ENCODE results near the gene HCN3.
"Not testable (repeated sequence)": the region's sequence is repeated elsewhere in the genome, so short reads cannot be mapped to it uniquely, and the experiment has no call there.

The HCN3 gene

GRCh38 chr1:155277070-155277901, at the start of gene HCN3:
Gene HCN3 (plus strand): TSS chr1:155277463. CDS start chr1:155277591, 128 bp downstream.
- DNase-seq (ENCODE audit: low spot score): peak; percentile 95

DNA sequence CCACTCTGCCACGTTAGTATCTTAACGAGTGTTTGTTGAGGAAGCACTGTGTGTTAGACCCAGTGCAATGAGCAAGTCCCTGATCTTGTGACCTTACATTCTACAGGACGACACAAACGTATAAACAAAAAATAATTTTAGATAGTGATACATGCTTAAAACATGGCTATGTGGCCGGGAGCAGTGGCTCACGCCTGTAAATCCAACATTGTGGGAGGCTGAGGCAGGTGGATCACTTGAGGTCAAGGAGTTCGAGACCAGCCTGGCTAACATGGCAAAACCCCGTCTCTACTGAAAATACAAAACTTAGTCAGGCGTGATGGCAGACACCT, 49.2 kb upstream of the HCN3 start:
- no peak for DNase-seq (ENCODE audit: low spot score)

DNA sequence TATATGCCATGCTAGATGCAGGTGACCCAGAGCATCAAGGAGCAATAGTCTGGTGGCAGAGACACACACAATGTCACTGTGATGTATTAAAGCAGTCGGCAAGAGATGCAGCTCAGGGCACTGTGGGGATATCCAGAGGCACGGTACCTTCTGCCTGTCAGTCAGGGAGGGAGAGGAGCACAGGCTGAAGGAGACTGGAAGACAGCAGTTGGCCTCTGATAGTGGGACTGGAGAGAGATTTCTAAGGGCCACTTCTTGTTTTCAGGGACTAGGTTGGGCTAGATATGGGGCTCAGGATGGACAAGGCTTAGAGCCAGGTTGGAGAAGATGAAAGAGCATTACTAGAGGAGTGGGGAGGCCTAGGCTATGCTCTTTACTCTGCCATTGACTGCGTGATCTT, 46.0 kb upstream of the HCN3 start:
- DNase-seq (ENCODE audit: low spot score): not testable (repeated sequence)

DNA sequence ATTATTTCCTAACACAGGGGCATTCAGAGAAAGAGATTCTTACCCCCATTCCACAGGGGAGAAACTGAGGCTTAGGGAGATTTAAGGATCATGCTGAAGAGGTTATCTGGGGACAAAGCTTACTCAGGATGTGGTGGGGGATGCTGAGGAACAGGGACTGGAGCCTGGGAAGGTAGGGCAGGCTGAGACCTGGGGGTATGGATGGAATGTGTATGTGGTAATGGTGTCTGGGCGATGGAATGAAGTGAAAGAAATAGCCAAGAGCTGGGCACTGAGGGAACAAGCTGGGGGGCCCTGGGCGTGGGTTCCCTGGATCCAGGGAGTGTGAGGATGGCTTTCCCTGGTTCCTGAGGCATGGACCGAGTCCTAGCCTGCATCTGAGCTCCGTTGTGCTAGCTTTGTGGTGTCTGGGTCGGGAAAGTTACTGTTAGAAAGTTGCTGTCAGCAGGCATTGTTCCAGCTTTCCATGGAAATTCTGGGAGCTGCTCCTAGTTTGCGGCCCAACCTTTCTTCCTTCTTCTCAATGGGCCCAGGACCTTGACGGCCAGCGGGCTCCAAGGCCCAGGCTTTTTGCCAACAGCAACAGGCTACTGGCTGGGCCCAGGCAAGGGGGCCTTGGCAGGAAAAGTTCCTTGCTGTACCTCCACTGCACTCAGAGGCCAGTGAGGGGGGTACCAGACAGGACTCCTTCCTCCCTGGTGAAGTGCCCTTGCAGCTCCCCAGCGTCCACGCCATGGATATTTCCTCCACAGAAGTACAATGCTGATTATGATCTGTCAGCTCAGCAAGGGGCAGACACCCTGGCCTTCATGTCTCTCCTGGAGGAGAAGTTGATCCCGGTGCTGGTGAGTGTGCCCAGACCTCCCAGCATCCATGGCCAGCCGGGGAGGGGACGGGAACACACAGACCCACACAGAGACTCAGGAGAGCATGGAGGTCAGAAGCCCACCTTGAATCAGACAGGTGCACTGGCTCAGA, 45.0 kb upstream of the HCN3 start:
- DNase-seq (ENCODE audit: low spot score): not testable (repeated sequence)

DNA sequence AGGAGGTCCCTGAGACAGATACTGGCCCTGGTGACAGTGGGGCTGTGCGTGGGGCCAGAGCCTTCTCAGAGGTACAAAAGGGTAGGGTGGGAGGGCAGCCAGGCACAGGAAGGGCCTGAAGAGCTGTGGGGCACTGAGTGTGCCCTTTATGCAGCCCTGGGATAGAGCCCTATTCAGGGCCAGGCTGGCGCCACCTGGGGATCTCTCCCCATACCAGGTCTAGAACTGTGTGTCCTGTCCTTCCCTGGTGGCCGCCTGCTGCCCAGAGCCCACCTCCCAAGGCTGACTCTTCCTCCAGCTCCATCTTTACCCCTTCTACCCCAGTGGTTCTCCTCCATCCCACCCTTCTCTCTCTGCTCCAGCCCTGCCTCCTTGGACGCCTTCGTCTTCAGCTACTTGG, 43.8 kb upstream of the HCN3 start:
- DNase-seq (ENCODE audit: low spot score): not testable (repeated sequence)

GRCh38 chr1:155235375-155235774, 41.9 kb upstream of the HCN3 start:
- DNase-seq (ENCODE audit: low spot score): not testable (repeated sequence)

- DNase-seq (ENCODE audit: low spot score): no peak
These were observed 40.8 kb upstream of the HCN3 start for GRCh38 chr1:155236451-155236850.

GRCh38 chr1:155241069-155241679, 36.1 kb upstream of the HCN3 start:
- DNase-seq (ENCODE audit: low spot score): peak; percentile 75

DNA sequence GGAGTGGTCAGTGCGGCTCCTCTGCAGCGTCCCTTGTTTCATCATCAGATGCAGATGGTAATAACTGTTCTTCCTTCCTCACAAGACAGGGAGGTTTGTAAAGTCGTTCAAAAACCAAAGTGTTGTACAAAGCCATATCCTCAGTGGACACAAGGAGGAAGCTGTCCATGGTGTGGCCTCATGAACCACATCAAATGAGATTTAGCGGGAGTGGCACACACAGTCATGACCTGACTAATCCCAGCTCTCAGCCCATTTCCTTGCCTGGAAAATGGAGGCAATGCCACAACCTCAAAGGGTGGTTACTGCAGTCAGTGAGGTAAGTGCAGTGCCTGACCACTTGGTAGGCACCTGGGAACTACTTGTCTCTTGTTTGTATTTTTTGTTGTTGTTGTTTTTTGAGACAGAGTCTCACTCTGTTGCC, 35.4 kb upstream of the HCN3 start:
- DNase-seq (ENCODE audit: low spot score): no peak

DNA sequence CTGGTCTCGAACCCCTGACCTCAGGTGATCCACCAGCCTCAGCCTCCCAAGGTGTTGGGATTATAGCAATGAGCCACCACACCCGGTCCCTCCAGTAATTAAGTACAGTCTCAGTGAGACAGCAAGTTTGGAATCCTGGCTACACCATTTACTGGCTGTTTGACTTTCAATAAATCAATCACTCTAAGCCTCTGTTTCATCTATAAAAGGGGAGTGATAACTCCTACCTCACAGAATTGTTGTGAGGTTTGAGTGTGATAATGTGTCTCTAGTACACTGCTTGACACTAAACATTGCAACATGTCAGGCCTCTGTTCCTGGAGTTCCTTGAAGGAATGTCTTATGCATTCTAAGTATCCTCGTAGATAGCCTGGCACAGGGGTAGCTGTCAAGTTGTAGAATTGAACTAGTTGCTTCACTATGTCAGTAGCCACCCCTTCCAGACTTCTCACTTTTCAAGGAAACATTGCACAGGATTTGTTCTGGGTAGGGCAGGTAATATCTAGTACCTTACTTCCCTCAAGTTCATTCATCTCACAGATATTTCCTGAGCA, 34.4 kb upstream of the HCN3 start:
- DNase-seq (ENCODE audit: low spot score): no peak

DNA sequence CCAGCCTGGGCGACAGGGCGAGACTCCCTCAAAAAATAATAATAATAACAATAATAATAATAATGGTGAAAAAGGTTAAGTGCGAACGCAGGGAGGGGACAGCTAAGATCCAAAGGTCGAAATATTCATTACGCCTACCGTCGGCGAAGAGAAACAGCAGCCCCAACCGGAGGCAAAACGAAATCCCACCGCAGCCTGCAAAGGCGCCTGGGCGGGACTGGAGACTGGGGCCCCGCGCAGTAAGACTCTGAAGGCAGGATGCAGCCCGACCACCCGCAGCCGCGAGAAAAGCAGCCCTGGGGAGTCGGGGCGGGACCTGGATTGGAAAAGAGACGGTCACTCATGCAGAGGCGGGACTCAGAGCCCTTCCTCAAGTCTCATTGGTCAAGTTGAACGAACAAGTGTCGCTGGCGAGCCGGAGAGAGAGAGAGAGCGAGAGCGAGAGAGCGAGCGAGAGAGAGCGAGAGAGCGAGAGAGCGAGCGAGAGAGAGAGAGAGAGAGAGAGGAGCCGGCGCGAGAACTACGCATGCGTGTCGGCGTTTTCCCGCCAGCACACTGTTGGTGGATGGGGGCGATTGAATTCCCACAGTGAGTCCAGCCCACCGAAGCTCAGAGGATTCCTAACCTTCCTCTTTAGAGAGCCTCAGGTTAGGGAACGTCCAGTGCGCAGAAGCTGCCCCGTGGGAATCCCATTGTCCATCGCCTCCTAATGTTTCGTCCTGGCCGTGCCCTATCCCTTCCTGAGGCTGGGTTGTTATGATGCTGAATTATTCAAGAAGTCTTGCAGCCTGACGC, 32.7 kb upstream of the HCN3 start:
- peak; percentile 97 for DNase-seq (ENCODE audit: low spot score)

DNA sequence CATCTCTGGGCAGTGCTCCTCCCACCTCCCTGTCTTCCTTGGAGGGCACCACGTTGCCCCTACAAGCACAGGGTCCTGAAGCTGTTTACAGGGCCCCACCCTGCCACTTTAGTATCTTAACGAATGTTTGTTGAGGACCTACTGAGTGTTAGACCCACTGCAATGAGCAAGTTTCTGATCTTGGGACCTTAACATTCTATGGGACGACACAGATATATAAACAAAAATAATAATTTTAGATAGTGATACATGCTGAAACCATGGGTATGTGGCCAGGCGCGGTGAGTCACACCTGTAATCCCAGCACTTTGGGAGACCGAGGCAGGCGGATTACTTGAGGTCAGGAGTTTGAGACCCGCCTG, 32.1 kb upstream of the HCN3 start:
- DNase-seq (ENCODE audit: low spot score): no peak

- not testable (repeated sequence) for DNase-seq (ENCODE audit: low spot score)
These were observed 30.5 kb upstream of the HCN3 start for GRCh38 chr1:155246796-155247195.

GRCh38 chr1:155247667-155248553, 29.4 kb upstream of the HCN3 start:
- DNase-seq (ENCODE audit: low spot score): no peak

GRCh38 chr1:155250246-155250632, 27.0 kb upstream of the HCN3 start:
- no peak for DNase-seq (ENCODE audit: low spot score)

GRCh38 chr1:155250633-155251449, 26.4 kb upstream of the HCN3 start:
- peak; percentile 94 for DNase-seq (ENCODE audit: low spot score)

- no peak for DNase-seq (ENCODE audit: low spot score)
These were observed 25.7 kb upstream of the HCN3 start for GRCh38 chr1:155251566-155251965.

DNA sequence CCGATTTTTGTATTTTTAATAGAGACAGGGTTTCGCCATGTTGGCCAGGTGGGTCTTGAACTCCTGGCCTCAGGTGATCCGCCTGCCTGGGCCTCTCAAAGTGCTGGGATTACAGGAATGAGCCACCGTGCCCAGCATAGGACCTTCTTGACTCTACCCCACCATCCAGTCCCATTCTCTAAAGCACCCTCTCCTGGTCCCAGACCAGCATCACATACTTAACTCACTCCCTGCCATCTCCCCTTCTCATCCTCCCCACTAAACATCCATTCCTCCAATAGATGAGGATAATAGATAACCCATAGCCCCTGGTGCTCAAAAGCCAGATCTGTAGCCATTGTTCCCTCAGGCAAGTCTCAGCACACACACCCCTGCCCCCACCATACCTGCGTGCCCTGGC, 24.1 kb upstream of the HCN3 start:
- no peak for DNase-seq (ENCODE audit: low spot score)

DNA sequence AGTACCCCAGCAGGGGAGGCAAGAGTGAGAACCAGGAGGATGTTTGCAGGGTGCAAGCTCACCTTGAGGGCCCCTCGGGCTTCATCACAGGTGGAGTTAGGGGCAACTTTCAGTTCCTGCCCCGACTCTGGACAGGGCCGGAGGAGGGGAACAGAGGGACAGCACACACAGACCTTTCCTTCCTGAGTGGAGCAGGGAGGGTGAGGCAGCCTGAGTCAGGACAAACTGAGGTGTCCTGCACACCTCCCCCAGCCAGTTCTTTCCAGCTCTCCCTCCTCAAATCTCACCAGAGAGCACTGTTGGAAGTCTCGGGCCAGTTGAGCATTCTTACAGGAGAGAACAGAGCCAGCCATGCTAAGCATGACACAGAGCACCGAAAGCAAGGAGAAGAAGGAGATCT, 23.5 kb upstream of the HCN3 start:
- no peak for DNase-seq (ENCODE audit: low spot score)

Data from CD4-positive, alpha-beta T cell treated with Interleukin-6 at 100 ng/mL for 8 hours (primary cell).